Kidney capillary endothelial cell (primary cell): ENCODE results near the gene CTNNA2.
A peak's percentile ranks its signal among the peaks of the same experiment; 100 is the strongest.

Experiments used
- DNase-seq: peaks from one replicate; pipeline ENCODE4 v3.0.0-alpha.2; 2018; ENCODE audit warnings: low spot score

Gene CTNNA2

GRCh38 chr2:79935771-79936657, 423.2 kb downstream of the CTNNA2 start:
- DNase-seq = peak; percentile 43

GRCh38 chr2:79936715-79937114, 423.9 kb downstream of the CTNNA2 start:
- no peak for DNase-seq

- no peak for DNase-seq
Measured at GRCh38 chr2:79938648-79939047, 425.8 kb downstream of the CTNNA2 start.

GRCh38 chr2:79940364-79940763, 427.5 kb downstream of the CTNNA2 start:
- DNase-seq = no peak

- DNase-seq = no peak
Measured at GRCh38 chr2:79941179-79941578, 428.3 kb downstream of the CTNNA2 start.

- no peak for DNase-seq
Measured at GRCh38 chr2:79944205-79944604, 431.4 kb downstream of the CTNNA2 start.

GRCh38 chr2:79945653-79946445, 433.0 kb downstream of the CTNNA2 start:
- no peak for DNase-seq

- DNase-seq = no peak
Measured at GRCh38 chr2:79947751-79948150, 434.9 kb downstream of the CTNNA2 start.

GRCh38 chr2:79950526-79950925, 437.7 kb downstream of the CTNNA2 start:
- DNase-seq = no peak

GRCh38 chr2:79952616-79953015, 439.8 kb downstream of the CTNNA2 start:
- no peak for DNase-seq

- no peak for DNase-seq
Measured at GRCh38 chr2:79960035-79960434, 447.2 kb downstream of the CTNNA2 start.

- no peak for DNase-seq
Measured at GRCh38 chr2:79960519-79960918, 447.7 kb downstream of the CTNNA2 start.

- no peak for DNase-seq
Measured at GRCh38 chr2:79964966-79965365, 452.1 kb downstream of the CTNNA2 start.

GRCh38 chr2:79966369-79966768, 453.5 kb downstream of the CTNNA2 start:
- no peak for DNase-seq

GRCh38 chr2:79966882-79967281, 454.0 kb downstream of the CTNNA2 start:
- no peak for DNase-seq

- DNase-seq = no peak
Measured at GRCh38 chr2:79971807-79972206, 459.0 kb downstream of the CTNNA2 start.

- DNase-seq = no peak
Measured at GRCh38 chr2:79972661-79973060, 459.8 kb downstream of the CTNNA2 start.

GRCh38 chr2:79975791-79976565, 463.1 kb downstream of the CTNNA2 start:
- DNase-seq = no peak

GRCh38 chr2:79977792-79978191, 464.9 kb downstream of the CTNNA2 start:
- DNase-seq = no peak

GRCh38 chr2:79980116-79980515, 467.3 kb downstream of the CTNNA2 start:
- DNase-seq = no peak

GRCh38 chr2:79980816-79981215, 468.0 kb downstream of the CTNNA2 start:
- no peak for DNase-seq

GRCh38 chr2:79981316-79981715, 468.5 kb downstream of the CTNNA2 start:
- no peak for DNase-seq
